GM23338 (cell line): Measurements from ENCODE around the gene FMN1.

Source experiments
- CREB1 ChIP-seq: fragments of 250-450 bp; sonication (Bioruptor Pico); IDR thresholded peaks from 2 replicates; pipeline ENCODE4 v1.5.0; 2020; ENCODE audit warnings: low read depth, mild to moderate bottlenecking, moderate library complexity
- EZH2 ChIP-seq: fragments of 200-600 bp; sonication (generic); IDR thresholded peaks from one replicate; pipeline ENCODE4 v1.8.0; 2017; ENCODE audit warnings: antibody characterized with exemption, mild to moderate bottlenecking, low read depth; ENCODE audit not compliant: unreplicated experiment
- EZH2phosphoT487 ChIP-seq: fragments of 200-600 bp; sonication (generic); IDR thresholded peaks from one replicate; pipeline ENCODE4 v1.8.1; 2018; ENCODE audit warnings: antibody characterized with exemption; ENCODE audit not compliant: unreplicated experiment
- JUNB ChIP-seq: IDR thresholded peaks from one replicate; pipeline ENCODE4 v1.6.1; 2016; ENCODE audit warnings: antibody characterized with exemption; ENCODE audit not compliant: unreplicated experiment
- NANOG ChIP-seq: IDR thresholded peaks from 2 replicates; pipeline ENCODE4 v1.6.1; 2016; ENCODE audit warnings: antibody characterized with exemption, borderline replicate concordance
- POLR2AphosphoS5 ChIP-seq: IDR thresholded peaks from 2 replicates; pipeline ENCODE4 v1.6.1; 2016; ENCODE audit warnings: antibody characterized with exemption, low read depth
- STAT1 ChIP-seq: IDR thresholded peaks from one replicate; pipeline ENCODE4 v1.6.1; 2016; ENCODE audit warnings: antibody characterized with exemption; ENCODE audit not compliant: unreplicated experiment
- ZNF331 ChIP-seq: fragments of 250-450 bp; sonication (Bioruptor Pico); IDR thresholded peaks from 2 replicates; pipeline ENCODE4 v1.5.0; 2020; ENCODE audit warnings: low read depth, mild to moderate bottlenecking, moderate library complexity
- TF ChIP-seq, protein P1 (sequence below), 2 experiments: fragments of 200-600 bp in 1 of 2; sonication (generic) in 1 of 2; conservative IDR thresholded peaks; 2 replicates each; pipeline versions ENCODE4 v1.5.1 to v1.6.1; 2016 to 2017; ENCODE audit warnings: antibody characterized with exemption in 2 of 2, low read depth in 2 of 2, mild to moderate bottlenecking in 2 of 2, moderate library complexity in 1 of 2
- TF ChIP-seq, protein P2 (sequence below): IDR thresholded peaks from one replicate; pipeline ENCODE4 v1.6.1; 2018; ENCODE audit warnings: antibody characterized with exemption; ENCODE audit not compliant: unreplicated experiment
- TF ChIP-seq, protein P3 (sequence below): fragments of 250-450 bp; sonication (Bioruptor Pico); IDR thresholded peaks from 2 replicates; pipeline ENCODE4 v1.5.0; 2020; ENCODE audit warnings: mild to moderate bottlenecking, moderate library complexity
- TF ChIP-seq, protein P4 (sequence below): IDR thresholded peaks from 2 replicates; pipeline ENCODE4 v1.6.1; 2016; ENCODE audit warnings: antibody characterized with exemption

DNA sequence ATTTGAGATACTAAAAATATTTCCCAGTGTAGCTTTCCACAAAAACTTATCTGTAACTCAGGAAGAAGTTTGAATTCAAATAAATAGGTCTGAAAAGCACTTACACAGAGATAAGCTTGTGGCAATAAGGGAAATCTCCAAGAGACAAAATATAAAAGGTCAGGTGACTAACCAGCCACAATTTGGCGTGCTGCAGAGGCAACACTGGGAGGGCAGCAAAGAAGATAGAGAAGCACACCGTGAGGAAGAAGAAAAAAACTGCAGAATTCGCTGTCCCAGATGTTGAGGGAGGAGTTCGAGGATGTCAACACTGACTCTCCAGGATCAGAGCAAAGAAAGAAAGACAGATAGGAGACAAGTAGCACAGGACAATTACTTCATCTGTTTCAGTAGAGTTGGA, 204.4 kb downstream of the FMN1 start:
- TF ChIP-seq, protein P1, sequence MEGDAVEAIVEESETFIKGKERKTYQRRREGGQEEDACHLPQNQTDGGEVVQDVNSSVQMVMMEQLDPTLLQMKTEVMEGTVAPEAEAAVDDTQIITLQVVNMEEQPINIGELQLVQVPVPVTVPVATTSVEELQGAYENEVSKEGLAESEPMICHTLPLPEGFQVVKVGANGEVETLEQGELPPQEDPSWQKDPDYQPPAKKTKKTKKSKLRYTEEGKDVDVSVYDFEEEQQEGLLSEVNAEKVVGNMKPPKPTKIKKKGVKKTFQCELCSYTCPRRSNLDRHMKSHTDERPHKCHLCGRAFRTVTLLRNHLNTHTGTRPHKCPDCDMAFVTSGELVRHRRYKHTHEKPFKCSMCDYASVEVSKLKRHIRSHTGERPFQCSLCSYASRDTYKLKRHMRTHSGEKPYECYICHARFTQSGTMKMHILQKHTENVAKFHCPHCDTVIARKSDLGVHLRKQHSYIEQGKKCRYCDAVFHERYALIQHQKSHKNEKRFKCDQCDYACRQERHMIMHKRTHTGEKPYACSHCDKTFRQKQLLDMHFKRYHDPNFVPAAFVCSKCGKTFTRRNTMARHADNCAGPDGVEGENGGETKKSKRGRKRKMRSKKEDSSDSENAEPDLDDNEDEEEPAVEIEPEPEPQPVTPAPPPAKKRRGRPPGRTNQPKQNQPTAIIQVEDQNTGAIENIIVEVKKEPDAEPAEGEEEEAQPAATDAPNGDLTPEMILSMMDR (conservative IDR thresholded peaks at IDR 0.05; ENCODE audit: low read depth in 2 of 2): no peak
- TF ChIP-seq, protein P2, sequence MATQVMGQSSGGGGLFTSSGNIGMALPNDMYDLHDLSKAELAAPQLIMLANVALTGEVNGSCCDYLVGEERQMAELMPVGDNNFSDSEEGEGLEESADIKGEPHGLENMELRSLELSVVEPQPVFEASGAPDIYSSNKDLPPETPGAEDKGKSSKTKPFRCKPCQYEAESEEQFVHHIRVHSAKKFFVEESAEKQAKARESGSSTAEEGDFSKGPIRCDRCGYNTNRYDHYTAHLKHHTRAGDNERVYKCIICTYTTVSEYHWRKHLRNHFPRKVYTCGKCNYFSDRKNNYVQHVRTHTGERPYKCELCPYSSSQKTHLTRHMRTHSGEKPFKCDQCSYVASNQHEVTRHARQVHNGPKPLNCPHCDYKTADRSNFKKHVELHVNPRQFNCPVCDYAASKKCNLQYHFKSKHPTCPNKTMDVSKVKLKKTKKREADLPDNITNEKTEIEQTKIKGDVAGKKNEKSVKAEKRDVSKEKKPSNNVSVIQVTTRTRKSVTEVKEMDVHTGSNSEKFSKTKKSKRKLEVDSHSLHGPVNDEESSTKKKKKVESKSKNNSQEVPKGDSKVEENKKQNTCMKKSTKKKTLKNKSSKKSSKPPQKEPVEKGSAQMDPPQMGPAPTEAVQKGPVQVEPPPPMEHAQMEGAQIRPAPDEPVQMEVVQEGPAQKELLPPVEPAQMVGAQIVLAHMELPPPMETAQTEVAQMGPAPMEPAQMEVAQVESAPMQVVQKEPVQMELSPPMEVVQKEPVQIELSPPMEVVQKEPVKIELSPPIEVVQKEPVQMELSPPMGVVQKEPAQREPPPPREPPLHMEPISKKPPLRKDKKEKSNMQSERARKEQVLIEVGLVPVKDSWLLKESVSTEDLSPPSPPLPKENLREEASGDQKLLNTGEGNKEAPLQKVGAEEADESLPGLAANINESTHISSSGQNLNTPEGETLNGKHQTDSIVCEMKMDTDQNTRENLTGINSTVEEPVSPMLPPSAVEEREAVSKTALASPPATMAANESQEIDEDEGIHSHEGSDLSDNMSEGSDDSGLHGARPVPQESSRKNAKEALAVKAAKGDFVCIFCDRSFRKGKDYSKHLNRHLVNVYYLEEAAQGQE: no peak
- no peak for TF ChIP-seq EZH2
- no peak for TF ChIP-seq POLR2AphosphoS5
- no peak for TF ChIP-seq EZH2phosphoT487
- no peak for TF ChIP-seq CREB1 (CRISPR knock-in tag)
- TF ChIP-seq, protein P3, sequence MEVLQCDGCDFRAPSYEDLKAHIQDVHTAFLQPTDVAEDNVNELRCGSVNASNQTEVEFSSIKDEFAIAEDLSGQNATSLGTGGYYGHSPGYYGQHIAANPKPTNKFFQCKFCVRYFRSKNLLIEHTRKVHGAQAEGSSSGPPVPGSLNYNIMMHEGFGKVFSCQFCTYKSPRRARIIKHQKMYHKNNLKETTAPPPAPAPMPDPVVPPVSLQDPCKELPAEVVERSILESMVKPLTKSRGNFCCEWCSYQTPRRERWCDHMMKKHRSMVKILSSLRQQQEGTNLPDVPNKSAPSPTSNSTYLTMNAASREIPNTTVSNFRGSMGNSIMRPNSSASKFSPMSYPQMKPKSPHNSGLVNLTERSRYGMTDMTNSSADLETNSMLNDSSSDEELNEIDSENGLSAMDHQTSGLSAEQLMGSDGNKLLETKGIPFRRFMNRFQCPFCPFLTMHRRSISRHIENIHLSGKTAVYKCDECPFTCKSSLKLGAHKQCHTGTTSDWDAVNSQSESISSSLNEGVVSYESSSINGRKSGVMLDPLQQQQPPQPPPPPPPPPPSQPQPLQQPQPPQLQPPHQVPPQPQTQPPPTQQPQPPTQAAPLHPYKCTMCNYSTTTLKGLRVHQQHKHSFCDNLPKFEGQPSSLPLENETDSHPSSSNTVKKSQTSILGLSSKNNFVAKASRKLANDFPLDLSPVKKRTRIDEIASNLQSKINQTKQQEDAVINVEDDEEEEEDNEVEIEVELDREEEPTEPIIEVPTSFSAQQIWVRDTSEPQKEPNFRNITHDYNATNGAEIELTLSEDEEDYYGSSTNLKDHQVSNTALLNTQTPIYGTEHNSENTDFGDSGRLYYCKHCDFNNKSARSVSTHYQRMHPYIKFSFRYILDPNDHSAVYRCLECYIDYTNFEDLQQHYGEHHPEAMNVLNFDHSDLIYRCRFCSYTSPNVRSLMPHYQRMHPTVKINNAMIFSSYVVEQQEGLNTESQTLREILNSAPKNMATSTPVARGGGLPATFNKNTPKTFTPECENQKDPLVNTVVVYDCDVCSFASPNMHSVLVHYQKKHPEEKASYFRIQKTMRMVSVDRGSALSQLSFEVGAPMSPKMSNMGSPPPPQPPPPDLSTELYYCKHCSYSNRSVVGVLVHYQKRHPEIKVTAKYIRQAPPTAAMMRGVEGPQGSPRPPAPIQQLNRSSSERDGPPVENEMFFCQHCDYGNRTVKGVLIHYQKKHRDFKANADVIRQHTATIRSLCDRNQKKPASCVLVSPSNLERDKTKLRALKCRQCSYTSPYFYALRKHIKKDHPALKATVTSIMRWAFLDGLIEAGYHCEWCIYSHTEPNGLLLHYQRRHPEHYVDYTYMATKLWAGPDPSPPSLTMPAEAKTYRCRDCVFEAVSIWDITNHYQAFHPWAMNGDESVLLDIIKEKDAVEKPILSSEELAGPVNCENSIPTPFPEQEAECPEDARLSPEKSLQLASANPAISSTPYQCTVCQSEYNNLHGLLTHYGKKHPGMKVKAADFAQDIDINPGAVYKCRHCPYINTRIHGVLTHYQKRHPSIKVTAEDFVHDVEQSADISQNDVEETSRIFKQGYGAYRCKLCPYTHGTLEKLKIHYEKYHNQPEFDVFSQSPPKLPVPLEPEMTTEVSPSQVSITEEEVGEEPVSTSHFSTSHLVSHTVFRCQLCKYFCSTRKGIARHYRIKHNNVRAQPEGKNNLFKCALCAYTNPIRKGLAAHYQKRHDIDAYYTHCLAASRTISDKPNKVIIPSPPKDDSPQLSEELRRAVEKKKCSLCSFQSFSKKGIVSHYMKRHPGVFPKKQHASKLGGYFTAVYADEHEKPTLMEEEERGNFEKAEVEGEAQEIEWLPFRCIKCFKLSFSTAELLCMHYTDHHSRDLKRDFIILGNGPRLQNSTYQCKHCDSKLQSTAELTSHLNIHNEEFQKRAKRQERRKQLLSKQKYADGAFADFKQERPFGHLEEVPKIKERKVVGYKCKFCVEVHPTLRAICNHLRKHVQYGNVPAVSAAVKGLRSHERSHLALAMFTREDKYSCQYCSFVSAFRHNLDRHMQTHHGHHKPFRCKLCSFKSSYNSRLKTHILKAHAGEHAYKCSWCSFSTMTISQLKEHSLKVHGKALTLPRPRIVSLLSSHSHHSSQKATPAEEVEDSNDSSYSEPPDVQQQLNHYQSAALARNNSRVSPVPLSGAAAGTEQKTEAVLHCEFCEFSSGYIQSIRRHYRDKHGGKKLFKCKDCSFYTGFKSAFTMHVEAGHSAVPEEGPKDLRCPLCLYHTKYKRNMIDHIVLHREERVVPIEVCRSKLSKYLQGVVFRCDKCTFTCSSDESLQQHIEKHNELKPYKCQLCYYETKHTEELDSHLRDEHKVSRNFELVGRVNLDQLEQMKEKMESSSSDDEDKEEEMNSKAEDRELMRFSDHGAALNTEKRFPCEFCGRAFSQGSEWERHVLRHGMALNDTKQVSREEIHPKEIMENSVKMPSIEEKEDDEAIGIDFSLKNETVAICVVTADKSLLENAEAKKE: no peak
- no peak for TF ChIP-seq NANOG
- TF ChIP-seq ZNF331: no peak
- TF ChIP-seq, protein P4, sequence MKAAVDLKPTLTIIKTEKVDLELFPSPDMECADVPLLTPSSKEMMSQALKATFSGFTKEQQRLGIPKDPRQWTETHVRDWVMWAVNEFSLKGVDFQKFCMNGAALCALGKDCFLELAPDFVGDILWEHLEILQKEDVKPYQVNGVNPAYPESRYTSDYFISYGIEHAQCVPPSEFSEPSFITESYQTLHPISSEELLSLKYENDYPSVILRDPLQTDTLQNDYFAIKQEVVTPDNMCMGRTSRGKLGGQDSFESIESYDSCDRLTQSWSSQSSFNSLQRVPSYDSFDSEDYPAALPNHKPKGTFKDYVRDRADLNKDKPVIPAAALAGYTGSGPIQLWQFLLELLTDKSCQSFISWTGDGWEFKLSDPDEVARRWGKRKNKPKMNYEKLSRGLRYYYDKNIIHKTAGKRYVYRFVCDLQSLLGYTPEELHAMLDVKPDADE: no peak
- TF ChIP-seq JUNB: no peak
- no peak for TF ChIP-seq STAT1
